MCF 10A (cell line): ENCODE measurements around the gene MAGI1. TPM values are rescaled to one million over a fixed set of nuclear protein-coding genes. Genes with fewer than 3 reads are reported as not detected.

Experiments used
- BruUV-seq: library from RNA; stranded (reverse); fragments of 400-500 nt; replicated peaks from 2 replicates; lab custom pipeline; 2021; lab: Mats Ljungman, UMichigan
- CTCF ChIA-PET: fragments of 300-600 bp; sonication (Branson Sonifier 250); formaldehyde crosslinking; extraction: SDS; loops from one replicate; lab custom pipeline; 2021; ENCODE audit warnings: antibody characterized with exemption, inconsistent platforms; lab: Yijun Ruan, JAX
- POLR2A ChIA-PET: fragments of 300-600, 350-650 bp; sonication (Branson Sonifier 250); formaldehyde crosslinking; extraction: SDS; loops from one replicate; lab custom pipeline; 2020; ENCODE audit warnings: antibody characterized with exemption, inconsistent platforms; lab: Yijun Ruan, JAX
- DNase-seq: peaks from one replicate; pipeline ENCODE4 v3.0.0-alpha.2; 2018; ENCODE audit not compliant: unreplicated experiment
- H3K27ac Mint-ChIP-seq: one replicate; pipeline ENCODE4 v1.8.0; 2022; ENCODE audit warnings: mild to moderate bottlenecking, low read depth, mixed read lengths; ENCODE audit not compliant: unreplicated experiment
- H3K27me3 Mint-ChIP-seq: one replicate; pipeline ENCODE4 v1.8.0; 2022; ENCODE audit warnings: mixed read lengths; ENCODE audit not compliant: insufficient read depth, unreplicated experiment
- H3K36me3 Mint-ChIP-seq: one replicate; pipeline ENCODE4 v1.8.0; 2022; ENCODE audit warnings: mild to moderate bottlenecking, moderate library complexity, mixed read lengths; ENCODE audit not compliant: insufficient read depth, unreplicated experiment
- H3K4me1 Mint-ChIP-seq: one replicate; pipeline ENCODE4 v1.8.0; 2022; ENCODE audit warnings: mixed read lengths; ENCODE audit not compliant: insufficient read depth, unreplicated experiment
- H3K4me3 Mint-ChIP-seq: one replicate; pipeline ENCODE4 v1.8.0; 2022; ENCODE audit warnings: mild to moderate bottlenecking, moderate library complexity, mixed read lengths; ENCODE audit not compliant: unreplicated experiment
- H3K9me3 Mint-ChIP-seq: one replicate; pipeline ENCODE4 v1.8.0; 2022; ENCODE audit warnings: mixed read lengths; ENCODE audit not compliant: unreplicated experiment
- intact Hi-C: fragments of 100-400 bp; cut with micrococcal nuclease; formaldehyde crosslinking; loops from 2 replicates; pipeline ENCODE4 v1.14.1; 2022
- total RNA-seq: library from RNA; stranded (reverse); gene quantifications from 2 replicates; pipeline ENCODE4 v1.2.3, GENCODE V29; 2022
- TF ChIP-seq, protein P1 (sequence below): fragments of 200-600 bp; IDR thresholded peaks from one replicate; pipeline ENCODE4 v1.8.0; 2022; ENCODE audit warnings: antibody characterized with exemption, mild to moderate bottlenecking; ENCODE audit not compliant: unreplicated experiment

Gene MAGI1
- total RNA-seq, 1 experiment from 2014 or later, result 6.2 TPM

- intact Hi-C loops, result no loop called here
- no TSS peak for BruUV-seq
- Mint-ChIP-seq H3K4me1 (no peaks in the 10 kb centered on the region), H3K27ac (no peak overlapping the region), H3K36me3 (peaks cover 10% of the 10 kb centered on the region), H3K9me3 (no peaks in the 10 kb centered on the region), H3K27me3 (no peaks in the 10 kb centered on the region), H3K4me3 (no peak overlapping the region)
- CTCF ChIA-PET, result no interaction called here
- DNase-seq, result no peak
- POLR2A ChIA-PET, result no interaction called here
- TF ChIP-seq, protein P1, sequence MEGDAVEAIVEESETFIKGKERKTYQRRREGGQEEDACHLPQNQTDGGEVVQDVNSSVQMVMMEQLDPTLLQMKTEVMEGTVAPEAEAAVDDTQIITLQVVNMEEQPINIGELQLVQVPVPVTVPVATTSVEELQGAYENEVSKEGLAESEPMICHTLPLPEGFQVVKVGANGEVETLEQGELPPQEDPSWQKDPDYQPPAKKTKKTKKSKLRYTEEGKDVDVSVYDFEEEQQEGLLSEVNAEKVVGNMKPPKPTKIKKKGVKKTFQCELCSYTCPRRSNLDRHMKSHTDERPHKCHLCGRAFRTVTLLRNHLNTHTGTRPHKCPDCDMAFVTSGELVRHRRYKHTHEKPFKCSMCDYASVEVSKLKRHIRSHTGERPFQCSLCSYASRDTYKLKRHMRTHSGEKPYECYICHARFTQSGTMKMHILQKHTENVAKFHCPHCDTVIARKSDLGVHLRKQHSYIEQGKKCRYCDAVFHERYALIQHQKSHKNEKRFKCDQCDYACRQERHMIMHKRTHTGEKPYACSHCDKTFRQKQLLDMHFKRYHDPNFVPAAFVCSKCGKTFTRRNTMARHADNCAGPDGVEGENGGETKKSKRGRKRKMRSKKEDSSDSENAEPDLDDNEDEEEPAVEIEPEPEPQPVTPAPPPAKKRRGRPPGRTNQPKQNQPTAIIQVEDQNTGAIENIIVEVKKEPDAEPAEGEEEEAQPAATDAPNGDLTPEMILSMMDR, result no peak
These were observed 676.0 kb downstream of the MAGI1 start for GRCh38 chr3:65362688-65363087.

DNA sequence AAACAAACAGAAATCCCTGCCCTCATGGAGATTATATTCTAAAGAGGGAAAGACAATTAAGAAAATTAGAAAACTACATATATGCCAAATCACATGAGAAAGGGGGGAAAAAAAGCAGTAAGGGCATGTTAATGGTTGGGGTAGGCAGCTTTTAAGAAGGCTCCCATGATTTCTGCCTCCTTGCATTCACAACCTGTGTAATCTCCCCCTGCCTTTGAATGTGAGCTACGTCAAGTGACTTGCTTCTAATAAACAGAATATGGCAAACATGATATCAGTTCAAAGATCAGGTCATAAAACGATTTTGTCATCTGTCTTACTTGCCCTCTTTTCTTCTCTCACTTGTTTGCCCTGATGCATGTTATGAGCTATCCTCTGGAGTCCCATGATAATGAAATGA is 677.3 kb downstream of the MAGI1 start:
- POLR2A ChIA-PET, result no interaction called here
- no peaks in the 10 kb centered on the region for H3K4me1 Mint-ChIP-seq
- TF ChIP-seq, protein P1, result no peak
- BruUV-seq, result no TSS peak
- no peak overlapping the region for H3K27ac Mint-ChIP-seq
- intact Hi-C loops, result no loop called here
- CTCF ChIA-PET, result interaction anchor here (0.6 kb wide), 1 partner anchor 826 kb away, joined by 4 read pairs; no protein-coding TSS in a partner anchor
- H3K4me3 Mint-ChIP-seq, result no peak overlapping the region
- peaks cover 10% of the 10 kb centered on the region for H3K36me3 Mint-ChIP-seq
- H3K27me3 Mint-ChIP-seq, result no peaks in the 10 kb centered on the region
- no peak for DNase-seq
- no peaks in the 10 kb centered on the region for H3K9me3 Mint-ChIP-seq

GRCh38 chr3:65356331-65357248 is 682.1 kb downstream of the MAGI1 start:
- DNase-seq, result no peak
- H3K9me3 Mint-ChIP-seq, result no peaks in the 10 kb centered on the region
- H3K27me3 Mint-ChIP-seq, result no peaks in the 10 kb centered on the region
- peaks cover 10% of the 10 kb centered on the region for H3K36me3 Mint-ChIP-seq
- no peak overlapping the region for H3K27ac Mint-ChIP-seq
- ChIA-PET POLR2A (no interaction called here), CTCF (no interaction called here)
- H3K4me3 Mint-ChIP-seq, result no peak overlapping the region
- no TSS peak for BruUV-seq
- TF ChIP-seq, protein P1, result no peak
- no peaks in the 10 kb centered on the region for H3K4me1 Mint-ChIP-seq
- intact Hi-C loops, result no loop called here

GRCh38 chr3:65354880-65355279 is 683.8 kb downstream of the MAGI1 start:
- no peak overlapping the region for H3K4me3 Mint-ChIP-seq
- no TSS peak for BruUV-seq
- intact Hi-C loops, result no loop called here
- DNase-seq, result no peak
- no peaks in the 10 kb centered on the region for H3K4me1 Mint-ChIP-seq
- no peak overlapping the region for H3K27ac Mint-ChIP-seq
- no peaks in the 10 kb centered on the region for H3K36me3 Mint-ChIP-seq
- POLR2A ChIA-PET, result interaction anchor here (0.7 kb wide), 1 partner anchor 1013 kb away, joined by 3 read pairs; no protein-coding TSS in a partner anchor
- CTCF ChIA-PET, result interaction anchor here (0.6 to 1.0 kb wide), 2 partner anchors 10 to 822 kb away, joined by 3 to 4 read pairs; no protein-coding TSS in a partner anchor
- H3K9me3 Mint-ChIP-seq, result no peaks in the 10 kb centered on the region
- TF ChIP-seq, protein P1, result no peak
- no peaks in the 10 kb centered on the region for H3K27me3 Mint-ChIP-seq
